HG03521 (cell line): ENCODE data around the gene RILPL1.
"Not testable (repeated sequence)": the region's sequence is repeated elsewhere in the genome, so short reads cannot be mapped to it uniquely, and the experiment has no call there.

Experiments
- ATAC-seq: cut with Tn5 transposase; IDR thresholded peaks from one replicate; pipeline ENCODE4 v1.9.1; 2021; ENCODE audit warnings: mild to moderate bottlenecking, moderate library complexity; ENCODE audit not compliant: unreplicated experiment

The RILPL1 gene

DNA sequence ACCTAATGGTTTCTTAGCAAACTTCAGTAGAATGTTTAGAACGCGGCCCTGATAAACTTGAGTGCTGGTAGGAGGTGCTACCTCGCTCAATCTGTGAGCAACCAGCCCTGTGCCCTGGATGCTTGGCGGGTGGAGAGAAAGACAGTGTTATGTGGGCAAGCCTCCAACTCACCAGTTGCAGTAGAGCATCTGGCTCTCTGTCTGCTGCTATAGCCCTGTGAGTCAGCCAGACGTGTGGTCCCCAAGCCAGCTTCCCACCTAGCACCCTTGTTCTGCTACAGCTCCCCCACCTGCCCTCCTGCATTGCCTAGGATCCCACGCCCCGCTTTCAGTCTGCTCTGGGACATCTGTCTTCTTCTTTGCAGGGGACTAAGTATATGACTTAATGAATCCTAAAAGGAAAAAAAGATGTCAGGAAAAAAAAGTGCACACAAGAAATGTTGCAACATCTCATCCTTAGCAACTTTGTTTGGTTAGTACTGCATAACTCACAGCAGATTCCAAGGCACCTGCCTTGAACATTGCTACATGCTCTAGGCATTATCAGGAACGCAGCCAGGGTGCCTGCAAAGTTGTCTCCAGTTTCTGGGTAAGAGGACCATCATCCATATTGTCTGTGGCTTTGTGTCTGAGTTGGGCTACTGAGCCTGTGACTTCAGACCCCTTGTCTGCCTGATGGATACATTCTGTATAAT lies 62.0 kb downstream of the RILPL1 start:
- ATAC-seq: no peak

- ATAC-seq: no peak
These were observed 63.5 kb downstream of the RILPL1 start for GRCh38 chr12:123469978-123470377.

- ATAC-seq: peak; percentile 50
These were observed 64.7 kb downstream of the RILPL1 start for GRCh38 chr12:123468786-123469185.

GRCh38 chr12:123465084-123465483 lies 68.4 kb downstream of the RILPL1 start:
- ATAC-seq: no peak

DNA sequence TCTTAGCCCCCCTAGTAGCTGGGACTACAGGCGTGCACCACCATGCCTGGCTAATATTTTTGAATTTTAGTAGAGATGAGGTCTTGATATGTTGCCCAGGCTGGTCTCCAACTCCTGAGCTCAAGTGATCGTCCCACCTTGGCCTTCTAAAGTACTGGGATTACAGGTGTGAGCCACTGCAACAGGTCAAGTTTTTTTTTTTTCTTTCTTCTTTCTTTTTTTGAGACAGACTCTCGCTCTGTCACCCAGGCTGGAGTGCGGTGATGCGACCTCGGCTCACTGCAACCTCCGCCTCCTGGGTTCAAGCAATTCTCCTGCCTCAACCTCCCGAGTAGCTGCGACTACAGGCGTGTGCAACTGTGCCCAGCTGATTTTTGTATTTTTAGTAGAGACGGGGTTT lies 70.3 kb downstream of the RILPL1 start:
- not testable (repeated sequence) for ATAC-seq

GRCh38 chr12:123457980-123458779 lies 75.3 kb downstream of the RILPL1 start, which contains the start of gene SNRNP35:
Gene SNRNP35, plus strand, starts transcription at chr12:123458139. Its CDS starts 7,402 bp downstream, at chr12:123465541.
- ATAC-seq: peak; percentile 57

DNA sequence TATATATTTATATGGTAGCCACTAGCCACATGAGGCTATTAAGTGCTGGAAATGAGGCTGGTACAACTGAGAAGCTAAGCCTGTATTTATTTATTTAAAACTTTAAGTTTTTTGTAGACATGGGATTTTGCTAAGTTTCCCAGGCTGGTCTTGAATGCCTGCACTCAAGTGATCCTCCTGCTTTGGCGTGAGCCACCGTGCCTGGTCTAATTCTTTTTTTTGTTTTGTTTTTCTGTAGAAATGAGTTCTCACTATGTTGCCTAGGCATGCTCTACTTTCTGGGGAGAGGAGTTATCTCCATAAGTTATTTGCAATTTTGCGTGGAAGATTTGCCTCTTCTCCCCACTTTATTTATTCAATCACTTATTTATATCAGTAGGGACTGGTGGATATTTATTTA lies 80.4 kb downstream of the RILPL1 start:
- ATAC-seq: no peak

DNA sequence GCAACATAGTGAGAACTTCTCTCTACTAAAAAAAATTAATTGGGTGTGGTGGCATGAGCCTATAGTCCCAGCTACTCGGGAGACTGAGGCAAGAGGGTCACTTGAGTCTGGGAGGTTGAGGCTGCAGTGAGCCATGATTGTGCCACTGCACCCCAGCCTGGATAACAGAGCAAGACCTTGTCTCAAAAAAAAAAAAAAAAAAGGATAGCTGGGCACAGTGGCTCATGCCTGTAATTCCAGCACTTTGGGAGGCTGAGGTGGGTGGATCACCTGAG lies 81.3 kb downstream of the RILPL1 start:
- ATAC-seq: not testable (repeated sequence)

DNA sequence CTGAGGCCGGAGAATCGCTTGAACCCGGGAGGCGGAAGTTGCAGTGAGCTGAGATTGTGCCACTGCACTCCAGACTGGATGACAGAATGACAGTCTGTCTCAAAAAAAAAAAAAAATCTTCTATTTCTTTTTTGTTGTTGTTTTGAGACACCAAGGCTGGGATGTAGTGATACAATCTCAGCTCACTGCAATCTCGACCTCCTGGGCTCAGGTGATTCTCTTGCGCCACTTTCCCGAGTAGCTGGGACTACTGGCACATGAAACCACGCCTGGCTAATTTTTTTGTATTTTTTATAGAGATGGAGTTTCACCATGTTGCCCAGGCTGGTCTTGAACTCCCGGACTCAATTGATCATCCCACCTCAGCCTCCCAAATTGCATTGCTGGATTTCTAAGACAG lies 82.9 kb downstream of the RILPL1 start:
- ATAC-seq: no peak

DNA sequence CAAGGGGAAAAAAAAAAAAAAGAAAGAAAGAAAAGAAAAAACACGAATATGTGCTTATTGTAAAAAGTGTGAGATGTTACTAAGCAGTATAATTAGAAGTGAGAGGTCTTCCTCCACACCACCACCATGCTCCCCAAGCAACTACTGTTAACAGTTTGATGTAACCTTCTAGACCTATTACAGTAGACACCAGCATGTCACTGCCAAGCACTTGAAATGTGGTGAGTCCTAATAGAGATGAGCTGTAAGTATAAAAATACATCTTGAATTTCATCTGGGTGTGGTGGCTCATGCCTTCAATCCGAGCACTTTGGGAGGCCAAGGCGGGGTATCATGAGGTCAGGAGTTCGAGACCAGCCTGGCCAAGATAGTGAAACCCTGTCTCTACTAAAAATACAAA lies 83.7 kb downstream of the RILPL1 start:
- no peak for ATAC-seq

- no peak for ATAC-seq
These were observed 84.2 kb downstream of the RILPL1 start for GRCh38 chr12:123449249-123449733.

DNA sequence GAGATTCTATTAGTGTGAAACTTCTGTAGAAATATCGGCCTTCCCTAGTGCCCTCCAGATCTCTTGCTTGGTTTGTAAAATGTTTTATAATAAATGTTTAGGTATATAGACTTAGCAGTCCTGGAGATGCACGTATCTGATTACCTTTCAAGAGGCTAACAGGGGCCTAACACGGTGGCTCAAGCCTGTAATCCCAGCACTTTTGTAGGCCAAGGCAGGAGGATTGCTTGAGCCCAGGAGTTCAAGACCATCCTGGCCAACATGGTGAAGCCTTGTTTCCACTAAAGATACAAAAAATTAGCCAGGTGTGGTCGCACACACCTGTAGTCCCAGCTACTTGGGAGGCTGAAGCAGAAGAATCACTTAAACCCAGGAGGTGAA lies 87.2 kb downstream of the RILPL1 start:
- ATAC-seq: no peak

GRCh38 chr12:123445388-123446332 lies 87.9 kb downstream of the RILPL1 start:
- ATAC-seq: no peak

DNA sequence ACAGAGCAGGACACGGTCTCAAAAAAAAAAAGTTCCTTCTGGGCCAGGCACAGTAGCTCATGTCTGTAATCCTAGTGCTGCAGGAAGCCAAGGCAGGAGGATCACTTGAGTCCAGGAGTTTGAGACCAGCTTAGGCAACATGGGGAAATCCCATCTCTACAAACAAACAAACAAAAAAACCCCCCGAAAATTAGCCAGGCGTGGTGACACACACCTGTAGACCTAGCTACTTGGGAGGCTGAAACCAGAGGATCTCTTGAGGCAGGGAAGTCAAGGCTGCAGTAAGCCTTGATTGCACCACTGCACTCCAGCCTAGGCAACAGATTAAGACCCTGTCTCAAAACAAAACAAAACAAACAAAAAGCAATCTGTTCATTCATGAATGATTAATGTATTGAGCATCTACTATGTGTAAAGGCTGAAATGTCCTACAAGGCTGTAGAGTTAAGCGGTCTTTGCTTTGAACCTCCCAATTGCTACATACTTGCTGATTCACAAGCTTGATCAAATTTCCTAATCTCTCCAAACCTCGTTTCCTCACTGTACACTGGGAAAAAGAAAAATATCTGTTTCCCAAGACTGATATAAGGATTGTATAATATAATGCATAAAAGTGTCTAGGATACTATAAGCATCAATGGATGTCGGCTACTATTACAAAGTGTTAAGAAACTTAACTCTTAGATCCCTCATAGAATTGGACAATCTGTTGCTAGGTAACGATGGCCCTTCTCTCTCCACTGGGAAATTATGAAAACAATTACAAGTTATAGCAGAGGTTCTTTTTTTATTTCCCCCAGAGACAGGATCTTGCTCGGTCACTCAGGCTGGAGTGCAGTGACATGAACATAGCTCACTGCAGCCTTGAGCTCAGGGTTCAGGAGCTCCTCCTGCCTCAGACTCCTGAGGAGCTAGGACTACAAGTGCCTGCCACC lies 89.2 kb downstream of the RILPL1 start:
- ATAC-seq: no peak

GRCh38 chr12:123442774-123443173 lies 90.7 kb downstream of the RILPL1 start:
- ATAC-seq: no peak

DNA sequence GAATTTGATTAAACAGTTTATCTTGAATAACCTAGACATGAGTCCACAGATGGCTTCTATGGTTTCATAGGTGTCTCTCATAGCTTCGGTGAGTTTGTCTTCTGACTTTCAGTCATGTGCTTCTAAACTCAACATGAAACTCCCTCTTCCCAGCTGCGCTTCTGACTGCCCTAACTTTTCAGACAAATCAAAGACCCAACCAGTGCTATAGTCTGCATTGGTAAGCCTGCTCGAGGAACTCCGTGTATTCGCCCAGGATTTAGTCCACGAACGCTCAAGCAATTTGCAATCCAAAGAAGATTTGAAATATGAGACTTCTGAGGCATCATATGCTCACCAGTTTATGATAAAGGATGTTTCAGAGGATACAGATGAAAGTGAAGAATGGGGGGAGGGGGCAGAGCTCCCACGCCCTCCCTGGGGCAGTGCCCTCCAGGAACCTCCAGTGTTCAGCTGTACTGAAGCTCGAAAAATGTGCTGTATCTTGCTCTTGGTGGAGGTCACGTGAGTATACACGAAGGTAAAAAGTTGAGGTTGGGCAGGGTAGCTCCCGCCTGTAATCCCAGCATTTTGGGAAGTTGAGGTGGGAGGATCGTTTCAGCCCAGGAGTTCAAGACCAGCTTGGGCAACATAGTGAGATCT lies 91.9 kb downstream of the RILPL1 start:
- no peak for ATAC-seq

GRCh38 chr12:123436017-123436964 lies 97.2 kb downstream of the RILPL1 start, which contains the start of gene RILPL2:
Gene RILPL2, minus strand, starts transcription at chr12:123436684. Its CDS starts 264 bp downstream, at chr12:123436420.
- peak; percentile 66 for ATAC-seq

- ATAC-seq: no peak
These were observed 97.9 kb downstream of the RILPL1 start for GRCh38 chr12:123435636-123436016.
